SK-N-SH (cell line): ENCODE measurements around the gene TSPAN15.
A peak's percentile ranks its signal among the peaks of the same experiment; 100 is the strongest.

ENCODE experiments used
- EP300 ChIP-seq, 2 experiments: IDR thresholded peaks; 2 replicates each; pipeline versions ENCODE4 v1.4.0 to v1.6.1; 2012; ENCODE audit warnings: borderline replicate concordance in 1 of 2, low read depth in 1 of 2, low read length in 1 of 2
- GATA2 ChIP-seq: sonication (generic); formaldehyde crosslinking; IDR thresholded peaks from 2 replicates; pipeline ENCODE4 v1.5.0; 2020; ENCODE audit warnings: mild to moderate bottlenecking, missing genetic modification reagents
- JUND ChIP-seq: IDR thresholded peaks from 2 replicates; pipeline ENCODE4 v1.4.0; 2012
- MXI1 ChIP-seq: IDR thresholded peaks from 2 replicates; pipeline ENCODE4 v1.6.1; 2012; ENCODE audit warnings: mild to moderate bottlenecking, low read depth, low read length, improper control_type of control experiment
- NRF1 ChIP-seq: IDR thresholded peaks from 2 replicates; pipeline ENCODE4 v1.6.1; 2012; ENCODE audit warnings: low read depth, mild to moderate bottlenecking, low read length
- POLR2AphosphoS5 ChIP-seq: IDR thresholded peaks from 2 replicates; pipeline ENCODE4 v1.6.1; 2012; ENCODE audit warnings: low read depth, low read length
- RAD21 ChIP-seq: IDR thresholded peaks from 2 replicates; pipeline ENCODE4 v1.6.1; 2012; ENCODE audit warnings: mild to moderate bottlenecking, low read length
- RCOR1 ChIP-seq: fragments of 150-350 bp; IDR thresholded peaks from 2 replicates; pipeline ENCODE4 v1.6.1; 2017; ENCODE audit warnings: antibody characterized with exemption, low read length
- RFX5 ChIP-seq: IDR thresholded peaks from 2 replicates; pipeline ENCODE4 v1.6.1; 2012; ENCODE audit warnings: mild to moderate bottlenecking, improper control_type of control experiment, low read length
- TAF1 ChIP-seq: IDR thresholded peaks from 2 replicates; pipeline ENCODE4 v1.6.1; 2012; ENCODE audit warnings: low read depth, mild to moderate bottlenecking, low read length, moderate library complexity, borderline replicate concordance
- TEAD4 ChIP-seq: IDR thresholded peaks from 2 replicates; pipeline ENCODE4 v1.4.0; 2012; ENCODE audit warnings: mild to moderate bottlenecking, borderline replicate concordance; ENCODE audit not compliant: insufficient read depth
- YY1 ChIP-seq: IDR thresholded peaks from 2 replicates; pipeline ENCODE4 v1.4.0; 2012; ENCODE audit warnings: low read depth, mild to moderate bottlenecking
- TF ChIP-seq, protein P1 (sequence below): fragments of 200-600 bp; sonication (generic); IDR thresholded peaks from 2 replicates; pipeline ENCODE4 v1.6.1; 2017; ENCODE audit warnings: antibody characterized with exemption, mild to moderate bottlenecking, moderate library complexity
- TF ChIP-seq, protein P2 (sequence below): IDR thresholded peaks from 2 replicates; pipeline ENCODE4 v1.6.1; 2012; ENCODE audit warnings: mild to moderate bottlenecking, low read depth, low read length, moderate library complexity

DNA sequence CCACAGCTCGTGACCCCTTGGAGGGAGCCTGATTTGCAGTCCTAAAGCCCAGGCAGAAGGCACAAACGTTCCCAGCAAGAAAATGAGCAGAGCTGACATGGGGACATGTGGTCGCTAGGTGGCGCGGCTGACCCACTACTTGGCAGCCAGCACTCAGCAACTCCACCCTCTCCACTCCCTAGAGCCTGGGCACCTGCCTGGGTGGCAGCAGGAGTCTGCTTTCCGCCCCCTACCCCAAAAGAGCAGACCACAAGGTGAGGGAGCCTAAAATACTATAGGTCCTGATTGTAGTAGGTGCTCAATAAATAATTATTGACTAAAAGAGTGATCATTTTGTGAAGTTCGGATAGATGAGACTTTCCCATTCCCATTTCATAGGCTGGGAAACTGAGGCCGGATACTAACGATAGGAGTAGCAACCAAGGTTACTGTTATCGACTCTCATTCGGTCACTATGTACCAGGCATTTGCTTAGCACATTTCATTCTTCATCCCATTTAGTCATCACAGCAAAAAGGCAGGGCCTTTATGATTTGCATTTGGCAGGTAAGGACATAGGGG, 64.5 kb downstream of the TSPAN15 start:
- TF ChIP-seq, protein P1, sequence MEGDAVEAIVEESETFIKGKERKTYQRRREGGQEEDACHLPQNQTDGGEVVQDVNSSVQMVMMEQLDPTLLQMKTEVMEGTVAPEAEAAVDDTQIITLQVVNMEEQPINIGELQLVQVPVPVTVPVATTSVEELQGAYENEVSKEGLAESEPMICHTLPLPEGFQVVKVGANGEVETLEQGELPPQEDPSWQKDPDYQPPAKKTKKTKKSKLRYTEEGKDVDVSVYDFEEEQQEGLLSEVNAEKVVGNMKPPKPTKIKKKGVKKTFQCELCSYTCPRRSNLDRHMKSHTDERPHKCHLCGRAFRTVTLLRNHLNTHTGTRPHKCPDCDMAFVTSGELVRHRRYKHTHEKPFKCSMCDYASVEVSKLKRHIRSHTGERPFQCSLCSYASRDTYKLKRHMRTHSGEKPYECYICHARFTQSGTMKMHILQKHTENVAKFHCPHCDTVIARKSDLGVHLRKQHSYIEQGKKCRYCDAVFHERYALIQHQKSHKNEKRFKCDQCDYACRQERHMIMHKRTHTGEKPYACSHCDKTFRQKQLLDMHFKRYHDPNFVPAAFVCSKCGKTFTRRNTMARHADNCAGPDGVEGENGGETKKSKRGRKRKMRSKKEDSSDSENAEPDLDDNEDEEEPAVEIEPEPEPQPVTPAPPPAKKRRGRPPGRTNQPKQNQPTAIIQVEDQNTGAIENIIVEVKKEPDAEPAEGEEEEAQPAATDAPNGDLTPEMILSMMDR: peak; percentile 87
- TF ChIP-seq RAD21 (peak; percentile 95), JUND (no peak), YY1 (no peak), NRF1 (no peak), RFX5 (no peak), MXI1 (no peak), EP300 (IDR thresholded peaks at IDR 0.05; ENCODE audit: borderline replicate concordance in 1 of 2, low read depth in 1 of 2, low read length in 1 of 2) (no peak), POLR2AphosphoS5 (no peak), TAF1 (no peak), TEAD4 (no peak), RCOR1 (no peak), GATA2 (CRISPR knock-in tag) (no peak)
- TF ChIP-seq, protein P2, sequence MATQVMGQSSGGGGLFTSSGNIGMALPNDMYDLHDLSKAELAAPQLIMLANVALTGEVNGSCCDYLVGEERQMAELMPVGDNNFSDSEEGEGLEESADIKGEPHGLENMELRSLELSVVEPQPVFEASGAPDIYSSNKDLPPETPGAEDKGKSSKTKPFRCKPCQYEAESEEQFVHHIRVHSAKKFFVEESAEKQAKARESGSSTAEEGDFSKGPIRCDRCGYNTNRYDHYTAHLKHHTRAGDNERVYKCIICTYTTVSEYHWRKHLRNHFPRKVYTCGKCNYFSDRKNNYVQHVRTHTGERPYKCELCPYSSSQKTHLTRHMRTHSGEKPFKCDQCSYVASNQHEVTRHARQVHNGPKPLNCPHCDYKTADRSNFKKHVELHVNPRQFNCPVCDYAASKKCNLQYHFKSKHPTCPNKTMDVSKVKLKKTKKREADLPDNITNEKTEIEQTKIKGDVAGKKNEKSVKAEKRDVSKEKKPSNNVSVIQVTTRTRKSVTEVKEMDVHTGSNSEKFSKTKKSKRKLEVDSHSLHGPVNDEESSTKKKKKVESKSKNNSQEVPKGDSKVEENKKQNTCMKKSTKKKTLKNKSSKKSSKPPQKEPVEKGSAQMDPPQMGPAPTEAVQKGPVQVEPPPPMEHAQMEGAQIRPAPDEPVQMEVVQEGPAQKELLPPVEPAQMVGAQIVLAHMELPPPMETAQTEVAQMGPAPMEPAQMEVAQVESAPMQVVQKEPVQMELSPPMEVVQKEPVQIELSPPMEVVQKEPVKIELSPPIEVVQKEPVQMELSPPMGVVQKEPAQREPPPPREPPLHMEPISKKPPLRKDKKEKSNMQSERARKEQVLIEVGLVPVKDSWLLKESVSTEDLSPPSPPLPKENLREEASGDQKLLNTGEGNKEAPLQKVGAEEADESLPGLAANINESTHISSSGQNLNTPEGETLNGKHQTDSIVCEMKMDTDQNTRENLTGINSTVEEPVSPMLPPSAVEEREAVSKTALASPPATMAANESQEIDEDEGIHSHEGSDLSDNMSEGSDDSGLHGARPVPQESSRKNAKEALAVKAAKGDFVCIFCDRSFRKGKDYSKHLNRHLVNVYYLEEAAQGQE: no peak
